Stimulated activated CD8-positive, alpha-beta memory T cell treated with anti-CD3 and anti-CD28 coated beads, Interleukin-12 subunit alpha, Interleukin-12 subunit beta, amount 100 ng/mL, for 24 hours (primary cell): ENCODE results near the gene PLIN4.
"Not testable (repeated sequence)": the region's sequence is repeated elsewhere in the genome, so short reads cannot be mapped to it uniquely, and the experiment has no call there.

Source experiments
- DNase-seq: peaks from one replicate; pipeline ENCODE4 v3.0.0-alpha.2; 2020; ENCODE audit errors: extremely low read depth

PLIN4 gene

GRCh38 chr19:4548238-4548584, 29.9 kb upstream of the PLIN4 start:
- DNase-seq, result no peak

GRCh38 chr19:4547303-4548237, 29.3 kb upstream of the PLIN4 start:
- DNase-seq, result no peak

GRCh38 chr19:4543842-4544647, 25.8 kb upstream of the PLIN4 start:
- DNase-seq, result no peak

GRCh38 chr19:4542896-4543841, 24.9 kb upstream of the PLIN4 start:
- DNase-seq, result no peak

GRCh38 chr19:4541806-4542145, 23.5 kb upstream of the PLIN4 start:
- not testable (repeated sequence) for DNase-seq

- no peak for DNase-seq
Observed at GRCh38 chr19:4541114-4541805, 23.0 kb upstream of the PLIN4 start.

GRCh38 chr19:4539693-4540581, 21.7 kb upstream of the PLIN4 start, which contains the start of gene LRG1:
Gene LRG1 (minus strand): TSS chr19:4540036. CDS start chr19:4540013, 23 bp downstream.
- no peak for DNase-seq

GRCh38 chr19:4539169-4539692, 20.9 kb upstream of the PLIN4 start:
- DNase-seq, result no peak

GRCh38 chr19:4538601-4538954, 20.3 kb upstream of the PLIN4 start:
- no peak for DNase-seq

- no peak for DNase-seq
Observed at GRCh38 chr19:4537953-4538600, 19.8 kb upstream of the PLIN4 start.

- no peak for DNase-seq
Observed at GRCh38 chr19:4536798-4537197, 18.5 kb upstream of the PLIN4 start.

GRCh38 chr19:4534836-4535658, 16.8 kb upstream of the PLIN4 start, which contains the start of gene PLIN5:
Gene PLIN5 (minus strand): TSS chr19:4535224. CDS start chr19:4534074, 1,150 bp downstream.
- peak; percentile 15 for DNase-seq

- DNase-seq, result no peak
Observed at GRCh38 chr19:4533835-4534424, 15.6 kb upstream of the PLIN4 start.

- no peak for DNase-seq
Observed at GRCh38 chr19:4533334-4533733, 15.0 kb upstream of the PLIN4 start.

GRCh38 chr19:4531562-4532165, 13.4 kb upstream of the PLIN4 start:
- DNase-seq, result no peak

- no peak for DNase-seq
Observed at GRCh38 chr19:4529924-4530522, 11.7 kb upstream of the PLIN4 start.

GRCh38 chr19:4528843-4529242, 10.6 kb upstream of the PLIN4 start:
- DNase-seq, result no peak
